Activated CD4-positive, alpha-beta T cell treated with anti-CD3 and anti-CD28 coated beads, Interleukin-2, amount 50 U/mL, for 4 hours (primary cell): ENCODE results near the gene PNPLA7.
"Not testable (repeated sequence)": the region's sequence is repeated elsewhere in the genome, so short reads cannot be mapped to it uniquely, and the experiment has no call there.

Experiments used
- DNase-seq, 2 experiments: peaks; one replicate each; pipeline ENCODE4 v3.0.0-alpha.2; 2020

The PNPLA7 gene

DNA sequence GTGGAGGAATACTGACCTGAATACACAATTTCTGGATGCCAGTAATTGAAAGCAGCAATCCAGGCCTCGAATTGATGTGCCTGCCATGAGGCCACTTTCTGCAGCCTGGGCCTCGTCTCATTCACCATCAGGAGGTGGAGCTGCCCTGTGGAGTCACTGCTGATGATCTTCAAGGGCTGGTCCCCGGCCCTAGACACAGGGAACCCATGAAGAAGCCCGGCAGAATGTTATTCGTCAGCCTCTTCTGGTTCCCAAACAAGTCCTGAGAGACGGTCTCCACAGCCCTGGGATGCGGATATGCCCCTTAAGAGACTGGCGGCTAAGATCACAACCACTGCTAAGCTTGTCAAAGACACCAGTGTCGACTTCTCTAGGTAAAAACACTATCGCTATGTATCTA is 24.0 kb upstream of the PNPLA7 start:
- DNase-seq: no peak

DNA sequence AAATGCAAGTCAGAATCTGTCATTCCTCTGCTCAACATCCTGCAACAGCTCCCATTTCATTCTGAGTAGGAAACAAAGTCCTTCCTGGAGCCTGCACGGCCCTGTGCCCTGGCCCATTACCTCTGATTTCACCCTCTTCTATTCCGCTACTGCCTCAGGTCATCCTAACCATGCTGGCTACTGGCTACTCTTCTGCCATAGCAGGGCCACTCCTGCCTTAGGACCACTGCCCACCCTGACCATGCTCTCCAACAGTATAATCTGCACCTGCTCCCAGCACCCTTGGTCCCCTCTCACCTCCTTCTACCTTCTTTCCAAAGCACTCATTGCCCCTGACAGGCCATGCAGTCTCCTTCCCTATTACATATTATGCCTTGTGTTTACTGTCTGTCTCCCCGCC is 20.4 kb upstream of the PNPLA7 start:
- no peak for DNase-seq

GRCh38 chr9:137569609-137570203 is 19.5 kb upstream of the PNPLA7 start:
- no peak for DNase-seq

GRCh38 chr9:137568445-137568844 is 18.2 kb upstream of the PNPLA7 start:
- not testable (repeated sequence) for DNase-seq

- DNase-seq: no peak
Observed at GRCh38 chr9:137564817-137565411, 14.7 kb upstream of the PNPLA7 start.

DNA sequence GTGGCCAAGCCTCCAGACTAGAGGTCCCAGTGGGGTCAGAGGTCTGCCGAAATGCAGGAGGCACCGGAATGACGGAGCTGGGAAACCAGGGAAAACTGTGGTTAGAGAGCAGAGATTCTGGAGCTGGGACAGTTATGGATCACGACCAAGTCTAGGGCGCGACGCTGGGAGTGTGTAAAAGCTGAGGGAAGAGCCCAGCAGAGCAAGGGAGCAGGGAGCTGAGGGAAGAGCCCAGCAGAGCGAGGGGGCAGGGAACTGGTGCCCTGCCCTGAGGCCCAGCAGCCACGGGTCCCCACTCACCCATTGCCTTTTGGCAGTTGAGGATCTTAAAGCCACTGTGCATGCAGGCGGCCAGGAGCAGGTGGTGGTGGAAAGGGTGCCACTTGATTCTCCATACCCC is 13.9 kb upstream of the PNPLA7 start:
- no peak for DNase-seq

DNA sequence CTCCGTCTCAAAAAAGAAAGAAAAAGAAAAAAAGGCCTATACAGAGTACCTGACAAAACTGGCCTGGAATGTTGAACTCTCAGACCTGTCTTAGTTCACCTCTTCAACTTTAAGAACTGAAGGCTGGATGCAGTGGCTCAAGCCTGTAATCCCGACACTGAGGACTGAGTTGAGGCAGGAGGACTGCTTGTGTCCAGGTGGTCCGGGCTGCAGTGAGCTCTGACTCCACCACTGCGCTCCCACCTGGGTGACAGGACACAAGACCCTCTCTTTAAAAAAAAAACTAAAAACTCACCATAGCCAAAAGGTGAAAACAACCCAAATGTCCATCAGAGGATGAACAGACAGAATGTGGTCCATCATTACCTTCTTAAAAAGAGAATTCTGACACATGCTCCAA is 7.9 kb upstream of the PNPLA7 start:
- DNase-seq: no peak

GRCh38 chr9:137556069-137556838 is 6.1 kb upstream of the PNPLA7 start:
- no peak for DNase-seq

GRCh38 chr9:137555179-137555578 is 5.0 kb upstream of the PNPLA7 start:
- DNase-seq: no peak

- DNase-seq: no peak
Observed at GRCh38 chr9:137554349-137554748, 4.1 kb upstream of the PNPLA7 start.

DNA sequence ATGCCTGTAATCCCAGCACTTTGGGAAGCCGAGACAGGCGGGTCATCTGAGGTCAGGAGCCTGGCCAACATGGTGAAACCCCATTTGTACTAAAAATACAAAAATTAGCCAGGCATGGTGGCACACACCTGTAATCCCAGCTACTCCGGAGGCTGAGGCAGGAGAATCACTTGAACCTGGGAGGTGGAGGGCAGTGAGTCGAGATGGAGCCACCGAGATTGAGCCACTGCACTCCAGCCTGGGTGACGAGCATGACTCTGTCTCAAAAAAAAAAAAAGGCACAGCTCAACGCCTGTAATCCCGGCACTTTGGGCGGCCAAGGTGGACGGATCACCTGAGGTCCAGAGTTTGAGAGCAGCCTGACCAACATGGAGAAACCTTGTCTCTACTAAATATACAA is 3.5 kb upstream of the PNPLA7 start:
- not testable (repeated sequence) for DNase-seq

DNA sequence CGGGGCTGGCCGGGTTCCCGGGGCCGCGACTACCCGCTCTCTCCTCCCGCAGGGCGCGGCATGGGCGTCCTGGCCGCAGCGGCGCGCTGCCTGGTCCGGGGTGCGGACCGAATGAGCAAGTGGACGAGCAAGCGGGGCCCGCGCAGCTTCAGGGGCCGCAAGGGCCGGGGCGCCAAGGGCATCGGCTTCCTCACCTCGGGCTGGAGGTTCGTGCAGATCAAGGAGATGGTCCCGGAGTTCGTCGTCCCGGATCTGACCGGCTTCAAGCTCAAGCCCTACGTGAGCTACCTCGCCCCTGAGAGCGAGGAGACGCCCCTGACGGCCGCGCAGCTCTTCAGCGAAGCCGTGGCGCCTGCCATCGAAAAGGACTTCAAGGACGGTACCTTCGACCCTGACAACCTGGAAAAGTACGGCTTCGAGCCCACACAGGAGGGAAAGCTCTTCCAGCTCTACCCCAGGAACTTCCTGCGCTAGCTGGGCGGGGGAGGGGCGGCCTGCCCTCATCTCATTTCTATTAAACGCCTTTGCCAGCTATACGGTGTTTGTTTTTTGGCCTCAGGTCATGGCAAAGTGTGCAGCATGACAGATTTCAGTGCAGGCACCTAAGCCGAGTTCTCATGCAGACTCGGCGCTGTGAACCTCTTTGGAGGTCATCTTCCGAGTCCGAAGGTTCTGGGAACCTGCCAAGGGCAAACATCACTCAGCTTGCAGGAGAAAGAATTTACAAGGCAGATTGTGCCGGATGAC is 2.0 kb upstream of the PNPLA7 start:
- DNase-seq: no peak

DNA sequence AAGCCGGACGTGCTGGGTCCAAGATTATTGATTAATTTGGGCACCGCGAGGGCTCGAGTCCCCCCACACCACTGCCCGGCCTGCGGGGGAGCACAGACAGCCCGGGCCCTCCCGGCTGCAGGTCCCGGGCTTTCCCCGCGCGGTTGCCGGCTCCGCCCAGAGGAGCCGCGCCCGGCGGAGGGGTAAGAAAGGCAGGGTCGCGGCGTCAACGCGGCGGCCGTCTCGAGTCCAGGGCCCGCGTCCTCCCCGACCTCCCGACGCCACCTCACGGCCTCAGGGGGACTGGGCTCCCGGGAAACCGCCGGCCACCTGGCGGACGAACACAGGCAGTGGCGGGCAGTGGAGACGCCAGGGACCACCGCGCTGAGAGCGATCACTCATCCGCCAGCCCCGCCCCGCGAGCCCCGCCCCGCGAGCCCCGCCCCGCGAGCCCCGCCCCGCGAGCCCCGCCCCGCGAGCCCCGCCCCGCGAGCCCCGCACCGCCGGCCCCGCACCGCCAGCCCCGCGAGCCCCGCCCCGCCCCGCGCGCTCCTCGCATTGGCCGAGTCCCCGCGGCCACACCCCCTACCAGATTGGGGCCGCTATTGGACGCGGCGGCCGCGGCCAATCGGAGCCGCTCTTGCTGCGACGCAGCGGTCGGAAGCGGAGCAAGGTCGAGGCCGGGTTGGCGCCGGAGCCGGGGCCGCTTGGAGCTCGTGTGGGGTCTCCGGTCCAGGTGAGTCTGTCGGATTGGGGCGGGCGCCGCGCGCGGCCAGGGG is 1.2 kb upstream of the PNPLA7 start, which contains the start of gene MRPL41:
TSS of gene MRPL41 (plus strand) at position 616 of the 758 bp plus-strand sequence. CDS start 203 bp downstream, outside the sequence.
- DNase-seq: peak; percentile 80 to 84

DNA sequence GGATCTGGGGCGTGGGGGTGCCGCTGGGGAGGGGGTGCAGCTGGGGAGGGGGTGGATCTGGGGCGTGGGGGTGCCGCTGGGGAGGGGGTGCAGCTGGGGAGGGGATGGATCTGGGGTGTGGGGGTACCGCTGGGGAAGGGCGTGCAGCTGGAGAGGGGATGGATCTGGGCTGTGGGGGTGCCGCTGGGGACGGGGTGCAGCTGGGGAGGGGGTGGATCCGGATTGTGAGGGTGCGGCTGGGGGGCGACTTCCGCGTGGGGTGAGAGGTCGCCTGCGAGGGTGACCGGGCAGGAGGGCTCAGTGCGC is 709 bp upstream of the PNPLA7 start:
- DNase-seq: not testable (repeated sequence)

DNA sequence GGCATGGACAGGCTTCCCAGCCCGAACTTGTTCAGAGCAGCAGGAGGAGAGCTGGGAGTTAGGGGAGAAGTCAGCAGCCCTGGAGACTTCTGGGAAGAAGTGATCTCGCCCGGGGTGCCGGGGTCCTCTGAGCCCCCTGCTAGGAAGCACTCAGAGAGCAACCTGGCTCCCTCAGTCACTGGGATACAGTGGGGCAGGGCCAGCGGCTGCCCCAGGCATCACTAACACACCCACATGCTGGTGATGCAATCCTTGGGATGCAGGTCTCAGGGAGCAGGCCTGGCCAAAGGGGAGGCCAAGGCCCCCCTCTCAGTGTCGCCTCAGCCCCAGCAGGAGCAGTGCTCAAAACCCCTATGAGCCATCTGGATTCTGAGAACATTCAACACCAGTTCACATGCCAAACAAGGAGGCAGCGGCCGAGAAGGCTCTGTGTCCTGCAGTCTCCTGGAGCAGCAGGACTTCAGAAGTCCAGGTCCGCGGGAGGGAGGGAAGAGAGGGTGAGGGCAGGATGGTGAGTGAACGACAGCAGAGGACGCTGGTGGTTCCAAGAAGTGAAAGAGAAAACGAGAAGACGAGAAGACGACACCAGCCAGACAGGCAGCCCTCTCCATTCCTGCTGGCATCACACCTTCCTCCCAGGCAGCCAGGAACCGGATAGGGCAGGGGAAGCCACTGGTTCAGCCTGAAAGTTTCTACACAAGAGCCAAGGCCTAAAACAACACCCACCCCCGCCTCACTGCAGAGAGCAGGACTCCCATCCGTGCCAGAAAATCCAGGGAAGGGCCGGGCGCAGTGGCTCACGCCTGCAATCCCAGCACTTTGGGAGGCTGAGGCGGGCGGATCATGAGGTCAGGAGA is 2.3 kb downstream of the PNPLA7 start:
- DNase-seq: no peak

GRCh38 chr9:137545123-137545522 is 5.1 kb downstream of the PNPLA7 start:
- DNase-seq: no peak

- no peak for DNase-seq
Observed at GRCh38 chr9:137544176-137544760, 5.9 kb downstream of the PNPLA7 start.

DNA sequence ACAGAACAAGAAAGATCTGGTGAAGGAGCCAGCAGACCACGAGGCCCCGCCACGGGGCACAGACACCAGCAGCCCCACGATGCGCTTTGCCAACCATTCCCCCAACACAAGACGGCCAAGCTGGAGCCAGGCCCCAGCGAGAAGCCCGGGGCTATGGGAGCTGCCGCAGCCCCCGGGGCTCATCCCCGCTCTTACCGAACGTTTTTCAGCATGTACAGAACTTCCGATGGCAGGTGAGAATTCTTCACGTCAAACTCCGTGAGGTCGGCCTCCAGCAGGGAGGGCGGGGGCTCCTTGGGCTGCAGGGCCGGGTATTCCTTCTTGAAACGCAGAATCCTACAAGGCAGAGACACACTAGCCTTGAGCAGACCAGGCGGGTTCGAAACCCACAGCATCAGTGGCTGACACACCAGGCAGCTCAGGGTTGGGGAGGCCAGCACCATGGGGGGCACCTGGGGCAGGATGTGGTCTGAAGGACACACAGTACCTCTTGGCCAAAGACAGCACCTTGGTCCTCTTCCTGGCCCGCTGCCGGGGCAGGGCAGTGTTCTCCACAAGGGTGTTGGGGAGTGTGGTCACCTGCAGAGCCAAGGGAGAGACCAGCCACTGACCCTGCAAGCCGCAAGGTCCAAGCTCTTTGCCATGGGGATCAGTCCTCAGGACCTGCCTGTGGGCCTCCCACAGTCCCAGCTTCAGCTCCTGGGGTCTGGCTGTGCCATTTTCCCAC is 6.8 kb downstream of the PNPLA7 start:
- no peak for DNase-seq

GRCh38 chr9:137542486-137542885 is 7.7 kb downstream of the PNPLA7 start:
- no peak for DNase-seq

DNA sequence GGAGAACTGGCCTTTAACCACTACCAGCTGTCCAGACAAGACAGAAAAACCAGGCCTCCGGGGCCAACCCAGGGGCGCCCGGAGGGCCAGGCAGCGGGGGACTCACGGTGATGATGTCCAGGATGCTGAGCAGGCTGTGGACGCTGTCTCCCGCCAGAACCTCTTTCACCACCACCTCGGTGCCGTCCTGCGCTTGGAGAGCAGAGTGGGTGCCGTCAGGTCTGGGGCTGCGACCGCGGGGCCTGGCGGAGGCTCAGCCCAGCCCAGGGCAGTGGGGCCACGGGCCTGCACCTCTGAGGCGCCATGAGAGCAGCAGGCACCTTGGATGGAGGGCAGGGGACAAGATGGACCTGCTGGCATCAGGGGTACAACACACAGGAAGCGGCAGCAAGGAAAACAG is 9.7 kb downstream of the PNPLA7 start:
- no peak for DNase-seq

- no peak for DNase-seq
Observed at GRCh38 chr9:137538058-137538457, 12.1 kb downstream of the PNPLA7 start.
